HG02763 (cell line): ENCODE measurements around the gene KLHL15.
"Not testable (repeated sequence)": the region's sequence is repeated elsewhere in the genome, so short reads cannot be mapped to it uniquely, and the experiment has no call there.

Source experiments
- ATAC-seq: cut with Tn5 transposase; IDR thresholded peaks from one replicate; pipeline ENCODE4 v1.9.1; 2021; ENCODE audit warnings: mild to moderate bottlenecking, moderate library complexity; ENCODE audit not compliant: unreplicated experiment

The KLHL15 gene

GRCh38 chrX:24018809-24019208, 8.2 kb downstream of the KLHL15 start:
- ATAC-seq, result no peak

DNA sequence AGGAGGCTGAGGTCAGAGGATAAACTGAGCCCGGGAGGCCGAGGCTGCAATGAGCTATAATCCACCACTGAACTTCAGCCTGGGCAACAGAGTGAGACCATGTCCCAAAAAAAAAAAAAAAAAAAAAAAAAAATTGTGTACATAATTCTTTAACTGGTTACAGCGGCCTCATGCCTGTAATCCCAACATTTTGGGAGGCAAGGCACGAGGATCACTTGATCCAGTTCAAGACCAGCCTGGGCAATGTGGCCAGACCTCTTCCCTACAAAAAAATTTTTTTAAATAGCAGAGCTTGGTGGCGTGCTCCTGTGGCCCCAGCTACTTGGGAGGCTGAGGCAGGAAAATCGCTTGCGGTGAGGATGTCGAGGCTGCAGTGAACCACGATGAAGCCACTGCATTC, 9.3 kb downstream of the KLHL15 start:
- ATAC-seq, result no peak

DNA sequence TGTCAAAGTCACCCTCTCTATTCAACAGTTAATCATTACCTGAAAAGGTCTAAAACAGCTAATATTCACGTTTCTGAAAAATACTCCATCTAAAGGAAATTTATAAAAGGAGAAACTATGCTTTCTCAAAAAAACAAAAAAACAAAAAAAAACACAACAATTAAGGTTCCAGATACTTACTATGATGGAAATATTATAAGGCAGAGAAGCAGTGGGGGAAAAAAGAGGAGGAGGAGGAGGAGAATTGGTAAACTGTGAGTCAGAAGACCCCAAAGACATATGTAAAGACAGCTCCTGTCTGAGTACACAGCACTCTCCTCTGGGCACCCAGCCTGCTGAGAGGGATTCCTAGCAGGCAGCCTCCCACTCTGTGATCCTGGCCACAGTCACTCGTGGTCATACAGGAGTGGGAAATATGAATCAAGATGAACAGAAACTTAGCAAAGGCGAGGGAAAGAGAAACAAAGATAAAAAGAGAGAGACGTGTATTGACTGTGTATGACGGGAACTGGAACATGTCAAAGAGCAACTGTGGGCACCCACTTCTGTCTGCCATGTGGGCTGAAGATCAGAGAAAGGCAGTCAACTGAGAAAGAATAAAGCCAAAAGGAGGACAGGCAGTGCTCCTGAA, 12.5 kb downstream of the KLHL15 start:
- peak; percentile 65 for ATAC-seq

GRCh38 chrX:24012266-24012665, 14.7 kb downstream of the KLHL15 start:
- ATAC-seq, result no peak

- no peak for ATAC-seq
Observed at GRCh38 chrX:24005867-24006266, 21.1 kb downstream of the KLHL15 start.

- ATAC-seq, result no peak
Observed at GRCh38 chrX:24005028-24005427, 22.0 kb downstream of the KLHL15 start.

DNA sequence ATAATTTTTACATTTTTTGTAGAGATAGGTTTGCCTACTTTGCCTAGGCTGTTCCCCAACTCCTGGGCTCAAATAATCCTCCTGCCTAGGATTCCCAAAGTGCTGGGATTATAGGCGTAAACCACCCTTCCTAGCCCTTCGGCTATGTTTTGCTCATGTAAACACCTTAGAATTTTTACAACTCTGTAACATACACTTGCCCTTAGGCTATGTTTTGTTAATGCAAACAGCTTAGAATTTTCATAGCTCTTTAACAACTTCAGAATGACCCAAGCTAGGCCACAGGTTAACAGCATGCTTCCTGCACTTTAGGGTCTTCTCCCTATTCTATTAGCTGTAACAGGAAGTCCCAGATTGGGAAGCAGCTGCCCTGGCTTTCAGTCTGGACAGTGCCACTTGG, 24.2 kb downstream of the KLHL15 start:
- ATAC-seq, result no peak

- ATAC-seq, result no peak
Observed at GRCh38 chrX:24002167-24002566, 24.8 kb downstream of the KLHL15 start.

GRCh38 chrX:23999671-24000070, 27.3 kb downstream of the KLHL15 start:
- no peak for ATAC-seq

GRCh38 chrX:23993012-23993633, 33.9 kb downstream of the KLHL15 start:
- no peak for ATAC-seq

DNA sequence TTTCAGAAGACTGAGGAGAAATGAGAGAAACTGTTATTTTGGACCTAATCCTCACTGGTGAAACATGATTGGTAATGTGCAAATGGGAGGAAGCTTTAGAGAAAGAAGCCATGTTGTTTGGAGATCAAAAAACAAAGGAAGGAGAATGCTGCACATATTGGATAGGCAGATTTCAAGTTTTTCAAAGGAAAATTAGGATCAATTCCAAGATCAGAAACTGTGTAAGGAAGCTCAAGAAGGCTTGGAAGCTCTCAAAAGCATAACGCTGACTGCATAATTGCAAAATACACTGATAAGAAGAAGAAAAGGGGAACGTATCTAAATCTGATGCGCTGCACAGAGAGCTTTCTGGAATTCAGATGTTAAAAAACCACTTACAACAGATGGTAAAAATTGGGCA, 34.6 kb downstream of the KLHL15 start:
- ATAC-seq, result no peak

DNA sequence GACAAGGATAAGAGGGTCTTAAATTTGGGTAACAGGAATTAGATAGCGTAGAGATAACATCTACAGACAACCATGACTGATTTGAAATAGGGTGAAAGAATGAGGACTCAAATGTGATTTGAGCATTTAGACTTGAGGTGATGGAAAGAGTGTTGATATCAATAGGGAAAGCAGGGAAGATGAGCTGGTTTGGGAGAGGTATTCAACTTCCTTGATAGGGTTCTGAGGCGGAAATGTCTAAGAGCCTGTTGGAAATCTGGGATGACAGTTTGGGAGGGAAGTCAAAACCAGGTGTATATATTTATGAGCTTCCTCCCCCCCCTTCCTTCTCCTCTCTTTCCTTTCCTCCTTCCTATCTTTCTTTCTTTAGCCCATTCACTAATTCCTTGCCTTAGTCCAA, 36.5 kb downstream of the KLHL15 start:
- ATAC-seq, result no peak

DNA sequence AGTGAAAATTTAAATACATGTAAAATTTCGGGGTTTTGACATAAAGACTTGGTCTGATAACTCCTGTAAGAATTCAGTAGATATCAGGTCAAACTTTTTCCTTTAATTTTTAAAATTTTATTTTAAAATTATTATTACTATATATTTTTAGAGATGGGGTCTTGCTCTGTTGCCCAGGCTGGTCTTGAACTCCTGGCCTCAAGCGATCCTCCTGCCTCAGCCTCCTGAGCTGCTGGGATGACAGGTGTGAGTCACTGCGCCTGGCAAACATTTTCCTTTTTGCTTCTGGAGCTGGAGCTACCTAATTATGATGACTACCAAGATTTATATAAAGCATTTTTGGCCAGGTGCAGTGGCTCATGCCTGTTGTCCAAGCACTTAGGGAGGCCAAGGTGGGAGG, 37.3 kb downstream of the KLHL15 start:
- ATAC-seq, result no peak

- no peak for ATAC-seq
Observed at GRCh38 chrX:23982891-23983290, 44.1 kb downstream of the KLHL15 start.

- no peak for ATAC-seq
Observed at GRCh38 chrX:23981711-23982110, 45.3 kb downstream of the KLHL15 start.

GRCh38 chrX:23981222-23981621, 45.8 kb downstream of the KLHL15 start:
- ATAC-seq, result no peak

DNA sequence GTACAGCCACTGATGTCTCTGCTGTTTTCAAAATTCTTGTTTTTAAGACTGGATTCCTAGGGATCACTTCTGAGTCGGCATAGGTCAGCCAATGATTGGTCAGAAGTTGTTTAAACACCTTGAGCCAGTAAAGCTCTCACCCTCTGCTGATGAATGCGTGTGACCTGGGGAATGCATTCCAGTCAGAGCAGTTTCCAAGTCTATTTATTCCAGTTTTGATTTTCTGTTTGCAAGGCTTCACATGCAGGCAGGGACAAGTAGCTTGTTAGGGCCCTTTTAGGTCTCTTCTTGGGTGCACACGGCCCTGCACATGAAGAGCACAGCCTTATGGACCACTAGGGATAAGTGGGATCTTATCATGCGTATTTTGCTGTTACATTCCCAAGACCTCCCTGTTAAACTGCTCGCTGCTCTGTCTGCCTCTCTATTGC, 47.0 kb downstream of the KLHL15 start:
- no peak for ATAC-seq

DNA sequence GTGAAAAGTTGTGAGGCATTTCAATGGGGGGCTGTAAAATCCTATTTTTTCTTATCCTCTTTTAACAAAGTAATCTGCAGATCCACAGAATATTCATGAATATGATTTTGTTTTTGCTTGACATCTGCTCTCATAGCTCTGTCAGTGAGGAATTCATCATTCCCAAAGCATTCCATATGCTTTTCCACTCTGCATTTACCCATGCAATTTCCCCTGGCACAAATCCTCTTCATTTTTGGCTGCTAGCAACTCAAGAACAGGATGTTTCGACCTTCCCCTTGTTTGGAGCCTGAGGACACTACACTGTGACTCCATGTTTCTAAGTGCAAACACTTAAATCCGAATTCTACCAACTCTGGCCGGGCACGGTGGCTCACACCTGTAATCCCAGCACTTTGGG, 48.5 kb downstream of the KLHL15 start:
- ATAC-seq, result no peak

DNA sequence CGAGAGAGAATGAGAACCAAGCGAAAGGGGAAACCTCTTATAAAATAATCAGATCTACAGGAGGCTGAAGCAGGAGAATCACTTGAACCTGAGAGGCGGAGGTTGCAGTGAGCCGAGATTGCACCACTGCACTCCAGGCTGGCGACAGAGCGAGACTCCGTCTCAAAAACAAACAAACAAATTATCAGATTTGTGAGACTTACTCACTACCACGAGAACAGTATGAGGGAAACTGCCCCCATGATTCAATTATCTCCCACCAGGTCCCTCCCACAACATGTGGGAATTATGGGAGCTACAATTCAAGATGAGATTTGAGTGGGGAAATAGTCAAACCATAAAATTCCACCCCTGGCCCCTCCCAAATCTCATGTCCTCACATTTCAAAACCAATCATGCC, 61.4 kb downstream of the KLHL15 start:
- ATAC-seq, result not testable (repeated sequence)

DNA sequence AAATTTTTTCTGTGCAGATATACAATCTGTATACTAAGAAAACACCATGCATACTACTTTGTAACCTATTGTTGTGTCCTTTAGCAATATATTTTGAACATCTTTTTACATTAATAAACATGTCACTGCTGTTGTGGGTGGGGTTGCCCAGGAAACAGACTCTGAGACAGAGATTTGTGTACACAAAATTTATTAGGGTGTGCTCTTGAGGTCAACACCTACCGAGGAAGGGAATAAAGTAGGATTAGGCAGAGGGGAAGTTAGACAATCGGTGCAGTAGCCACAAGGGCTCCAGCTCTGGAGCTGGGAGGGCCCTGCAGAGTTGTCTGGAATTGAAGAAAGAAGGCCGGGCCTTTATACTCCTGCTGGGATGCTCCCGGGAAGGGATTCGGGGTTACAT, 62.8 kb downstream of the KLHL15 start:
- no peak for ATAC-seq

- no peak for ATAC-seq
Observed at GRCh38 chrX:23959781-23960180, 67.2 kb downstream of the KLHL15 start.

DNA sequence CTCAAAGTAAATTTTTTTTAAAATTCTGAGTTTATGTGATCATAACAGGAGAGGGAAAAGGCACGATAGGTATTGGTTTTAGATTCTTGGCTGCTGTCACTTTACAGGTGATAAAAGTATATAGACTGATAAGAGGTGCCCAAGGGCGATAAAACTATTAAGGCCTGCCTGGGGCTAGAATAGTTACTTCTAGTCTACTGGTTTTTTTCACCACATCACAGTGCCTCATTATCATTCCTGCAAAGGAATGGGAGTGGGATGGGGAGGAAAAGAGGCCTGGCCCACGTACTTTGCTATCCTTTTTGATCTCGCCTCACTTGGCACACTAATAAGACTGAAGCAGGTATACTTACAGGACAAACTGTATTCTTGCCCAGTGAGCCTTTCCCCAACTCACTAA, 72.6 kb downstream of the KLHL15 start:
- ATAC-seq, result no peak

DNA sequence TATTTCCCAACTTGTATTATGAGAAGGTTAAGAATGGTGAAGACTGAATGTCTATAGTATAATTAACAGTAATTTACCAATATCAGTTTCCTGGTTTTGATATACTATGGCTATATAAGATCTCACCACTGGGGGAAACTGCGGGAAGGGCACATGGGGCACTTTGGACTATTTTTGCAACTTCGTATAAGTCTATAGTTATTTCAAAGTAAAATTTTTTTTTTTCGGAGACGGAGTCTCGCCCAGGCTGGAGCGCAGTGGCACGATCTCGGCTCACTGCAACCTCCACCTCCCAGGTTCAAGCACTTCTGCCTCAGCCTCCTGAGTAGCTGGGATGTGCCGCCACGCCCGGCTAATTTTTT, 73.1 kb downstream of the KLHL15 start:
- ATAC-seq, result no peak
